ENCODE results near the gene FCN3.

The FCN3 gene

GRCh38 chr1:27397749-27398148, 23.1 kb upstream of the FCN3 start:
- H3K36me3 ChIP-seq (ENCODE audit: insufficient read depth) = no peaks in the 10 kb centered on the region

GRCh38 chr1:27397110-27397509, 22.5 kb upstream of the FCN3 start:
- Histone ChIP-seq H3K4me3 (IDR thresholded peaks at IDR 0.05; ENCODE audit: insufficient read depth, low read depth, low read length) (no peak overlapping the region), H3K27me3 (ENCODE audit: insufficient read depth, low read depth) (no peaks in the 10 kb centered on the region), H3K79me2 (ENCODE audit: insufficient read depth, low read depth) (no peaks in the 10 kb centered on the region), H3K4me2 (no peak overlapping the region), H3K9ac (no peak overlapping the region), H4K20me1 (ENCODE audit: insufficient read depth) (no peaks in the 10 kb centered on the region), H3K36me3 (ENCODE audit: insufficient read depth) (no peaks in the 10 kb centered on the region), H3K4me1 (ENCODE audit: low read depth, poor library complexity, severe bottlenecking) (peaks cover 7% of the 10 kb centered on the region), H3K27ac (no peak overlapping the region), H2AFZ (ENCODE audit: low read depth) (no peak overlapping the region)
- TF ChIP-seq CTCF (conservative IDR thresholded peaks at IDR 0.05; ENCODE audit: low read depth, low read length) = no peak

More at GRCh38 chr1:27397749-27398148, 23.1 kb upstream of the FCN3 start:
- H4K20me1 ChIP-seq (ENCODE audit: insufficient read depth) = no peaks in the 10 kb centered on the region
- no peak overlapping the region for H3K9ac ChIP-seq
- H3K4me3 ChIP-seq (IDR thresholded peaks at IDR 0.05; ENCODE audit: insufficient read depth, low read depth, low read length) = no peak overlapping the region
- H3K4me2 ChIP-seq = no peak overlapping the region
- no peak overlapping the region for H3K27ac ChIP-seq
- H2AFZ ChIP-seq (ENCODE audit: low read depth) = no peak overlapping the region
- peaks cover 7% of the 10 kb centered on the region for H3K4me1 ChIP-seq (ENCODE audit: low read depth, poor library complexity, severe bottlenecking)
- no peak for TF ChIP-seq CTCF (conservative IDR thresholded peaks at IDR 0.05; ENCODE audit: low read depth, low read length)
- H3K27me3 ChIP-seq (ENCODE audit: insufficient read depth, low read depth) = no peaks in the 10 kb centered on the region
- no peaks in the 10 kb centered on the region for H3K79me2 ChIP-seq (ENCODE audit: insufficient read depth, low read depth)

- peaks cover 7% of the 10 kb centered on the region for H3K4me1 ChIP-seq (ENCODE audit: low read depth, poor library complexity, severe bottlenecking)
- no peaks in the 10 kb centered on the region for H3K79me2 ChIP-seq (ENCODE audit: insufficient read depth, low read depth)
- H4K20me1 ChIP-seq (ENCODE audit: insufficient read depth) = no peaks in the 10 kb centered on the region
- H2AFZ ChIP-seq (ENCODE audit: low read depth) = no peak overlapping the region
- no peaks in the 10 kb centered on the region for H3K36me3 ChIP-seq (ENCODE audit: insufficient read depth)
- H3K9ac ChIP-seq = no peak overlapping the region
- H3K4me2 ChIP-seq = no peak overlapping the region
- H3K27me3 ChIP-seq (ENCODE audit: insufficient read depth, low read depth) = no peaks in the 10 kb centered on the region
- TF ChIP-seq CTCF (conservative IDR thresholded peaks at IDR 0.05; ENCODE audit: low read depth, low read length) = peak; percentile 94
- H3K4me3 ChIP-seq (IDR thresholded peaks at IDR 0.05; ENCODE audit: insufficient read depth, low read depth, low read length) = no peak overlapping the region
- H3K27ac ChIP-seq = no peak overlapping the region
Observed at GRCh38 chr1:27395441-27396195, 21.0 kb upstream of the FCN3 start.

- peaks cover 7% of the 10 kb centered on the region for H3K4me1 ChIP-seq (ENCODE audit: low read depth, poor library complexity, severe bottlenecking)
- H3K27me3 ChIP-seq (ENCODE audit: insufficient read depth, low read depth) = no peaks in the 10 kb centered on the region; the same call in 1 of the 2 replicates
- H3K9ac ChIP-seq = no peak overlapping the region
- H3K36me3 ChIP-seq (ENCODE audit: insufficient read depth) = no peaks in the 10 kb centered on the region
- H3K79me2 ChIP-seq (ENCODE audit: insufficient read depth, low read depth) = no peaks in the 10 kb centered on the region
- H3K27ac ChIP-seq = peak overlapping the region; percentile 12; the same call in 1 of the 2 replicates
- H2AFZ ChIP-seq (ENCODE audit: low read depth) = no peak overlapping the region
- no peak for TF ChIP-seq CTCF (conservative IDR thresholded peaks at IDR 0.05; ENCODE audit: low read depth, low read length)
- no peak overlapping the region for H3K4me2 ChIP-seq
- H3K4me3 ChIP-seq (IDR thresholded peaks at IDR 0.05; ENCODE audit: insufficient read depth, low read depth, low read length) = no peak overlapping the region
- no peaks in the 10 kb centered on the region for H4K20me1 ChIP-seq (ENCODE audit: insufficient read depth)
Observed at GRCh38 chr1:27394925-27395324, 20.3 kb upstream of the FCN3 start.
